Spleen (tissue), 7 donors: ENCODE results near the gene SRPK3.

ENCODE experiments used
- CTCF ChIP-seq, 11 experiments: fragments of 200-600 bp in 7 of 11; fragments of 450-650 bp in 4 of 11; sonication (generic) in 4 of 11; IDR thresholded peaks in 8 of 11; conservative IDR thresholded peaks in 3 of 11; 1 replicate in 7 of 11; 2 replicates in 4 of 11; pipeline versions ENCODE4 v1.4.0 to v1.8.0; 2016 to 2021; ENCODE audit warnings: antibody characterized with exemption in 11 of 11, inconsistent platforms in 4 of 11, mild to moderate bottlenecking in 1 of 11
- POLR2AphosphoS5 ChIP-seq, 3 donors: sonication (generic); formaldehyde crosslinking; IDR thresholded peaks; one replicate each; pipeline ENCODE4 v1.5.1; 2017; ENCODE audit warnings: antibody characterized with exemption in 3 of 3
- donor health status: DM: no; HTN: no; CAD: no; lungs with moderate emphysema.
- donor health status: DM: no; HTN: no; CAD: no.
- donor health status: DM: no; HTN: no; CAD: no.

GRCh38 chrX:153802513-153803045 lies 21.7 kb downstream of the SRPK3 start:
- TF ChIP-seq POLR2AphosphoS5 (IDR thresholded peaks at IDR 0.05), result no peak
- no peak for TF ChIP-seq CTCF (IDR thresholded peaks at IDR 0.05 in 8 of 11, conservative IDR thresholded peaks at IDR 0.05 in 3 of 11)
